H1 (cell line): ENCODE data around the gene JOSD2. TPM values are rescaled to one million over a fixed set of nuclear protein-coding genes. Genes with fewer than 3 reads are reported as not detected.

Experiments used
- EGR1 ChIP-seq: IDR thresholded peaks from 2 replicates; pipeline ENCODE4 v1.6.1; 2011; ENCODE audit warnings: low read depth, low read length, borderline replicate concordance
- KDM1A ChIP-seq: fragments of 200-600, 300-600 bp; sonication (generic); IDR thresholded peaks from 2 replicates; pipeline ENCODE4 v1.7.1; 2016; ENCODE audit warnings: mild to moderate bottlenecking, low read length, borderline replicate concordance
- RBBP5 ChIP-seq: IDR thresholded peaks from 2 replicates; pipeline ENCODE4 v1.7.1; 2012; ENCODE audit warnings: low read depth, mild to moderate bottlenecking, inconsistent platforms, low read length, moderate library complexity, borderline replicate concordance
- SIN3A ChIP-seq, 2 experiments: IDR thresholded peaks in 1 of 2; conservative IDR thresholded peaks in 1 of 2; 2 replicates each; pipeline ENCODE4 v1.6.1; 2011 to 2012; ENCODE audit warnings: low read length in 2 of 2, improper control_type of control experiment in 1 of 2, low read depth in 1 of 2, mild to moderate bottlenecking in 1 of 2
- SIX5 ChIP-seq: IDR thresholded peaks from 2 replicates; pipeline ENCODE4 v1.6.1; 2011; ENCODE audit warnings: mild to moderate bottlenecking, low read depth, low read length
- SP4 ChIP-seq: IDR thresholded peaks from 2 replicates; pipeline ENCODE4 v1.6.1; 2012; ENCODE audit warnings: low read length, inconsistent platforms
- polyA plus RNA-seq, 7 experiments: library from polyadenylated mRNA; depleted of rRNA in 3 of 7; stranded (reverse) in 5 of 7; unstranded in 2 of 7; fragments of >200 nt in 5 of 7; fragments of 200-250 nt in 2 of 7; gene quantifications; 1 replicate in 5 of 7; 2 replicates in 1 of 7; 4 replicates in 1 of 7; pipeline versions ENCODE4 v1.2.1 to v1.2.3, GENCODE V29; 2011 to 2013; ENCODE audit warnings: missing spikeins in 2 of 7, mixed read lengths in 2 of 7
- total RNA-seq: library from RNA; stranded (reverse); fragmentation: NEBNext Ultra II Directional; extraction: Animal tissue kit (Norgen Biotek cat#: 25700); gene quantifications from 2 replicates; pipeline ENCODE4 v1.2.1, GENCODE V29; 2021
- TF ChIP-seq, protein P1 (sequence below): IDR thresholded peaks from 2 replicates; pipeline ENCODE4 v1.6.1; 2011; ENCODE audit warnings: low read length, improper control_type of control experiment
- TF ChIP-seq, protein P2 (sequence below): fragments of 300-600 bp; sonication (generic); IDR thresholded peaks from 2 replicates; pipeline ENCODE4 v1.7.1; 2012; ENCODE audit warnings: low read length, moderate library complexity, mild to moderate bottlenecking, inconsistent platforms; ENCODE audit not compliant: insufficient replicate concordance

Gene JOSD2
- total and polyA plus RNA-seq, 2 of the 8 experiments (the other 6 are each of a cell fraction or from before 2014, with no cell fraction given): 1.9 to 6.6 TPM

DNA sequence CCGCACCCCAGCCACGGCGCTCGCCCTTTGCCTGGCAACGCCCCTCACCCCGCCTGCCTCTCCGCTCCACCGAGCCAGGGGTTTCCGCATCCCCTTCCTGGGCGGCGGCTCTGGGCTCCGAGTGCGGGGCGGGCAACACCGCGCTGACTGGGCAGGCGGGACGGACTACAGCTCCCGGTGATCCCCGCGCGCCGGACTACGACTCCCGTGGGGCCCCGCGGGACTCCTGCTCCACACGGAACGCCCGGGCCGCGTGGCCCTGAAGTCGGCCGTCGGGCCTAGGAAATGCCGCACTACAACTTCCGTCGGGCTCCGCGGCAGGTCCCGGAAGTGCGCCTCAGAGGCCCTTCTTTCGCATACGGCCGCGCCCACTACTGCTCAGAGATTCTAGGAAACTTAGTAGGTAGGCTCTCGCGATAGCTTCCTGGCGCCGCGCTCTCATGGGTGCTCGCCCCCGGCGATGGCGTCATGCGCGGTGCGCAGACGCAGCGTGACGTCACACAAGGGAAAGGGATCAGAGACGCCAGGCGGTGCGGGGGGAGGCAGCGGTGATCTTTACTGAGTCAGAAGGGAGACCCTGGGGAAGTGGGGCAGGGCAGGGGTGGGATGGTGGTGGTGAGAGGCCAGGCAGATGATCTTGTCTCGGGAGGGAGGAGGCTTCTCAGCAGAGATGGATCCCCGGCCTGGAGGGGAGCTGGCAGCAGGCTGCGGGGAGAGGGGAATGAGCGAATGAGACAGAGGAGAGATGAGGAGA lies at the start of gene JOSD2 (continued):
- TF ChIP-seq, protein P1, sequence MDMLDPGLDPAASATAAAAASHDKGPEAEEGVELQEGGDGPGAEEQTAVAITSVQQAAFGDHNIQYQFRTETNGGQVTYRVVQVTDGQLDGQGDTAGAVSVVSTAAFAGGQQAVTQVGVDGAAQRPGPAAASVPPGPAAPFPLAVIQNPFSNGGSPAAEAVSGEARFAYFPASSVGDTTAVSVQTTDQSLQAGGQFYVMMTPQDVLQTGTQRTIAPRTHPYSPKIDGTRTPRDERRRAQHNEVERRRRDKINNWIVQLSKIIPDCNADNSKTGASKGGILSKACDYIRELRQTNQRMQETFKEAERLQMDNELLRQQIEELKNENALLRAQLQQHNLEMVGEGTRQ: no peak
- TF ChIP-seq SIN3A (conservative IDR thresholded peaks at IDR 0.05 in 1 of 2, IDR thresholded peaks at IDR 0.05 in 1 of 2; ENCODE audit: low read depth in 1 of 2, low read length in 2 of 2) (no peak; a peak in 1 of 4 replicates), SIX5 (peak; percentile 79), EGR1 (peak; percentile 60; the same call in 1 of the 2 replicates), RBBP5 (0 out of 2 replicates have a peak, but pooled peaks have one; percentile 34), SP4 (no peak), KDM1A (no peak)
- TF ChIP-seq, protein P2, sequence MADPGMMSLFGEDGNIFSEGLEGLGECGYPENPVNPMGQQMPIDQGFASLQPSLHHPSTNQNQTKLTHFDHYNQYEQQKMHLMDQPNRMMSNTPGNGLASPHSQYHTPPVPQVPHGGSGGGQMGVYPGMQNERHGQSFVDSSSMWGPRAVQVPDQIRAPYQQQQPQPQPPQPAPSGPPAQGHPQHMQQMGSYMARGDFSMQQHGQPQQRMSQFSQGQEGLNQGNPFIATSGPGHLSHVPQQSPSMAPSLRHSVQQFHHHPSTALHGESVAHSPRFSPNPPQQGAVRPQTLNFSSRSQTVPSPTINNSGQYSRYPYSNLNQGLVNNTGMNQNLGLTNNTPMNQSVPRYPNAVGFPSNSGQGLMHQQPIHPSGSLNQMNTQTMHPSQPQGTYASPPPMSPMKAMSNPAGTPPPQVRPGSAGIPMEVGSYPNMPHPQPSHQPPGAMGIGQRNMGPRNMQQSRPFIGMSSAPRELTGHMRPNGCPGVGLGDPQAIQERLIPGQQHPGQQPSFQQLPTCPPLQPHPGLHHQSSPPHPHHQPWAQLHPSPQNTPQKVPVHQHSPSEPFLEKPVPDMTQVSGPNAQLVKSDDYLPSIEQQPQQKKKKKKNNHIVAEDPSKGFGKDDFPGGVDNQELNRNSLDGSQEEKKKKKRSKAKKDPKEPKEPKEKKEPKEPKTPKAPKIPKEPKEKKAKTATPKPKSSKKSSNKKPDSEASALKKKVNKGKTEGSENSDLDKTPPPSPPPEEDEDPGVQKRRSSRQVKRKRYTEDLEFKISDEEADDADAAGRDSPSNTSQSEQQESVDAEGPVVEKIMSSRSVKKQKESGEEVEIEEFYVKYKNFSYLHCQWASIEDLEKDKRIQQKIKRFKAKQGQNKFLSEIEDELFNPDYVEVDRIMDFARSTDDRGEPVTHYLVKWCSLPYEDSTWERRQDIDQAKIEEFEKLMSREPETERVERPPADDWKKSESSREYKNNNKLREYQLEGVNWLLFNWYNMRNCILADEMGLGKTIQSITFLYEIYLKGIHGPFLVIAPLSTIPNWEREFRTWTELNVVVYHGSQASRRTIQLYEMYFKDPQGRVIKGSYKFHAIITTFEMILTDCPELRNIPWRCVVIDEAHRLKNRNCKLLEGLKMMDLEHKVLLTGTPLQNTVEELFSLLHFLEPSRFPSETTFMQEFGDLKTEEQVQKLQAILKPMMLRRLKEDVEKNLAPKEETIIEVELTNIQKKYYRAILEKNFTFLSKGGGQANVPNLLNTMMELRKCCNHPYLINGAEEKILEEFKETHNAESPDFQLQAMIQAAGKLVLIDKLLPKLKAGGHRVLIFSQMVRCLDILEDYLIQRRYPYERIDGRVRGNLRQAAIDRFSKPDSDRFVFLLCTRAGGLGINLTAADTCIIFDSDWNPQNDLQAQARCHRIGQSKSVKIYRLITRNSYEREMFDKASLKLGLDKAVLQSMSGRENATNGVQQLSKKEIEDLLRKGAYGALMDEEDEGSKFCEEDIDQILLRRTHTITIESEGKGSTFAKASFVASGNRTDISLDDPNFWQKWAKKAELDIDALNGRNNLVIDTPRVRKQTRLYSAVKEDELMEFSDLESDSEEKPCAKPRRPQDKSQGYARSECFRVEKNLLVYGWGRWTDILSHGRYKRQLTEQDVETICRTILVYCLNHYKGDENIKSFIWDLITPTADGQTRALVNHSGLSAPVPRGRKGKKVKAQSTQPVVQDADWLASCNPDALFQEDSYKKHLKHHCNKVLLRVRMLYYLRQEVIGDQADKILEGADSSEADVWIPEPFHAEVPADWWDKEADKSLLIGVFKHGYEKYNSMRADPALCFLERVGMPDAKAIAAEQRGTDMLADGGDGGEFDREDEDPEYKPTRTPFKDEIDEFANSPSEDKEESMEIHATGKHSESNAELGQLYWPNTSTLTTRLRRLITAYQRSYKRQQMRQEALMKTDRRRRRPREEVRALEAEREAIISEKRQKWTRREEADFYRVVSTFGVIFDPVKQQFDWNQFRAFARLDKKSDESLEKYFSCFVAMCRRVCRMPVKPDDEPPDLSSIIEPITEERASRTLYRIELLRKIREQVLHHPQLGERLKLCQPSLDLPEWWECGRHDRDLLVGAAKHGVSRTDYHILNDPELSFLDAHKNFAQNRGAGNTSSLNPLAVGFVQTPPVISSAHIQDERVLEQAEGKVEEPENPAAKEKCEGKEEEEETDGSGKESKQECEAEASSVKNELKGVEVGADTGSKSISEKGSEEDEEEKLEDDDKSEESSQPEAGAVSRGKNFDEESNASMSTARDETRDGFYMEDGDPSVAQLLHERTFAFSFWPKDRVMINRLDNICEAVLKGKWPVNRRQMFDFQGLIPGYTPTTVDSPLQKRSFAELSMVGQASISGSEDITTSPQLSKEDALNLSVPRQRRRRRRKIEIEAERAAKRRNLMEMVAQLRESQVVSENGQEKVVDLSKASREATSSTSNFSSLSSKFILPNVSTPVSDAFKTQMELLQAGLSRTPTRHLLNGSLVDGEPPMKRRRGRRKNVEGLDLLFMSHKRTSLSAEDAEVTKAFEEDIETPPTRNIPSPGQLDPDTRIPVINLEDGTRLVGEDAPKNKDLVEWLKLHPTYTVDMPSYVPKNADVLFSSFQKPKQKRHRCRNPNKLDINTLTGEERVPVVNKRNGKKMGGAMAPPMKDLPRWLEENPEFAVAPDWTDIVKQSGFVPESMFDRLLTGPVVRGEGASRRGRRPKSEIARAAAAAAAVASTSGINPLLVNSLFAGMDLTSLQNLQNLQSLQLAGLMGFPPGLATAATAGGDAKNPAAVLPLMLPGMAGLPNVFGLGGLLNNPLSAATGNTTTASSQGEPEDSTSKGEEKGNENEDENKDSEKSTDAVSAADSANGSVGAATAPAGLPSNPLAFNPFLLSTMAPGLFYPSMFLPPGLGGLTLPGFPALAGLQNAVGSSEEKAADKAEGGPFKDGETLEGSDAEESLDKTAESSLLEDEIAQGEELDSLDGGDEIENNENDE: no peak
